Astrocyte of the cerebellum (primary cell): ENCODE measurements around the gene SIK1.
"Not testable (repeated sequence)": the region's sequence is repeated elsewhere in the genome, so short reads cannot be mapped to it uniquely, and the experiment has no call there.

Experiments
- DNase-seq: peaks from one replicate; pipeline ENCODE4 v3.0.0-alpha.2; 2011; ENCODE audit warnings: low read depth
- H3K4me3 ChIP-seq: 2 replicates; pipeline ENCODE4 v1.5.1; 2011; ENCODE audit warnings: mild to moderate bottlenecking, low read depth, low read length, moderate library complexity
- in situ Hi-C: cut with HindIII; loops from 2 replicates; pipeline ENCODE4 v1.10.0; 2017; ENCODE audit warnings: low sequenced_read_pairs
- TF ChIP-seq, protein P1 (sequence below): IDR thresholded peaks from 2 replicates; pipeline ENCODE4 v1.5.1; 2012; ENCODE audit warnings: low read length, low read depth, moderate library complexity, mild to moderate bottlenecking; ENCODE audit errors: missing control alignments

Gene SIK1

DNA sequence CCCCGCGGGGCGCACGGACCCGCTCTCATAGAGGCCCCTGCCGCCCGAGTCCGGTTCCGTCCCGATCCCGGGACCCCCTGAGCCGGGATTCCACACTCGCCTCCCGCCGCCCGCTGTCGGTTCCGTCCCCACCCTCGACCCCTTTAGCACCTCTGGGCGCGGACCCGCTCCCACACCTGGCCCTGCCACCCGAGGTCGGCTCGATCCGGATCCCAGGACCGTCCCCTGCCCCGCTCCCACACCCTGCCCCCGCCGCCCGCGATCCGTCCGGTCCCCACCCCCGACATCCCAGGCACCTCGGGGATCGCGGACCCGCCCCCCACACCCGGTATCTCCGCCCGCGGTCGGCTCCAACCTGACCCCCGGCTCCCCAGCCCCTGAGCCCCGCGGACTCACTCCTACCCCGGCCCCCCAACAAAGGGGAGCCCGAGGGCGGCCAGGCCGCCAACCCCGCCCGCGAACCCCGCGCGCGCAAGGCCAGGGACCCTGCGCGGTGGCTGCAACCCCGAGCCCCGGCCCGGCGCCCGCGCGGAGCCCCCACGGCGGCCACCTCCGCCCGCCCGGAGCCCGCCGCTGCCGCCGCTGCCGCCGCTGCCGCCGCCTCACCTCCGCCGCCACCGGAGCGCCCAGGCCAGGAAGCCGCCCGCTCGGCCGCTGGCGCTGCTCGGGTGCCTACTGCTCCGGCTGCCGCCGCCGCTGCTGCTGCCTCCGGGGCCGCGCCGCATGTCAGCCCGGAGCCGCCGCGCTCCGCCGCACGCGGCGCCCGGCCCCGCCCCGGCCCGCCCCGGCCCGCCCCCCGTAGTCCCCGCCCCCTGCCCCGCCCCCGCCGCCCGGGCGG, at the start of gene SIK1:
TSS of gene SIK1 (minus strand) at position 728 of the 838 bp plus-strand sequence. CDS start 953 bp downstream, outside the sequence.
- not testable (repeated sequence) for DNase-seq

DNA sequence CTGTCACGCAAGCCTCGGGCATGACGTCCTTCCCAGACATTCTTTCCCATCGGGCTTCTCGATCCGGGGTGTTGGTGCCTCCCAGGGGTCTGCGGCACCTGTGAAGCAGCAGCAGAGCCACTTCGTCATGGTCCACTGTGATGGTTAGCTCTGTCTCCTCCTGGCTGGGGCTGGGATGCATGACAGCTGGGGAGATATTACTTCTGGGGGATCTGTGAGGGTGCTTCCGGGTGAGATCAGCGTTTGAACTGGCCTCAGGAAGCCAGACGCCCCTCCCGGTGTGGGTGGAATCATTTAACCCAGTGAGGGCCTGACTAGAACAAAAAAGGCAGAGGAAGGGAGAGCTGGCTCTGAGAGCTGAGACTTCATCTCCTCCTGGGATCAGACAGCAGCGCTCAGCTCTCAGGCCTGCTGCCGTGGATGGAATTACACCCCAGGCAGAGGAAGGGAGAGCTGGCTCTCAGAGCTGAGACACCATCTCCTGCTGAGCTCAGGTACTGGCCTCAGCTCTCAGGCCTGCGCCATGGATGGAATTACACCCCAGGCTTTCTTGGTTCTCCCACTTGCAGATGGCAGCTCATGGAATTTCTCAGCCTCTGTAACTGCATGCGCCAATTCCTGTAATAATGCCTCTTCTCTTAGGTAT, 44.8 kb upstream of the SIK1 start:
- in situ Hi-C loops: not testable (repeated sequence)

More for the DNA sequence above, at the start of gene SIK1:
- in situ Hi-C loops, H3K4me3 ChIP-seq: not testable (repeated sequence)

DNA sequence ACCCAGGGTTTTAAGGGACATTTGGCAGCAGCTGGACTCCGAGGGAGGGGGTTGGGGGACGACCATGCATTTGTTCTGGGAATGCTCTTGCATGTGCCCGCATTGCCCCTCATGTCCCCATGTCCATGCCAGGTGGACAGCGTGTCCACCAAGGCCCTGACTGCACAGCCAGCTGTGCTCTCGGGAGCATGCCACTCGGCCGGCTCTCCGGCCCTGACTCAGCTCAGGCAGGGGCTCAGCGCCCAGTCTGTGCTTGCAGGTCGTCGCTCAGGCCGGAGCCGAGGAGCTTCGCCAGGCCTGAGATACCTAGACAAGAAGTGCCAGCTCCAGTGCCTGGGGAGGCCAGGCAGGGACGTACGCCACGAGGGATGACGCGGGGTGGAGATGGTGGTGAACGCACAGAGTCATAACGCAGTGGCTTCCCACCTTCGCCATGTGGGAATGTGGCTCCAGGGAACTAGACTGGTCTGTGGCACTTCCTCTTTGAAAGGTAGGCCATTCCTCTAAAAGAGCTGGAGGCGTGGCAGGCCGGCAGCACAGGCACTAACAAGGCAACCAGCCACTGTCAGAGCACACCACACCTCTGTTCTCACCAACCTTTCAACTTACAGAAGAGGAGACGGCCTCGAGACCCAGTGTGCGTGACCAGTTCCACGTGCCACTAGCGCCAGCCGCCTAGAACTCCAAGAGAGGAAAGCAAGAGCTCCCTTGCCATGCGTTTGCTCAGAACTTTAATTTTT, 43.0 kb upstream of the SIK1 start:
- in situ Hi-C loops, DNase-seq, H3K4me3 ChIP-seq: not testable (repeated sequence)

More for the DNA sequence above, 44.8 kb upstream of the SIK1 start:
- DNase-seq, H3K4me3 ChIP-seq: not testable (repeated sequence)

DNA sequence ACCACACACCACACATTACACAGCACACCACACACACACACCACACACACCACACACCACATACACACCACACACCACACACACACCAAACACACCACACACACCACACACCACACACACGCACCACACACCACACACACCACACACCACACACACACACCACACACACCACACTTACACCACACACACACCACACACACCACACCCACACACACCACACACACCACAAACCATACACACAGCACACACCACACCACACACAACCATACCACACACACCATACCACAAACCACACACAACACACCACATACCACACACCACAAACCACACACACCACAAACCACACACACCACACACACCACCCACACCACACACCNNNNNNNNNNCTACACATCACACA, 40.9 kb upstream of the SIK1 start:
- TF ChIP-seq, protein P1, sequence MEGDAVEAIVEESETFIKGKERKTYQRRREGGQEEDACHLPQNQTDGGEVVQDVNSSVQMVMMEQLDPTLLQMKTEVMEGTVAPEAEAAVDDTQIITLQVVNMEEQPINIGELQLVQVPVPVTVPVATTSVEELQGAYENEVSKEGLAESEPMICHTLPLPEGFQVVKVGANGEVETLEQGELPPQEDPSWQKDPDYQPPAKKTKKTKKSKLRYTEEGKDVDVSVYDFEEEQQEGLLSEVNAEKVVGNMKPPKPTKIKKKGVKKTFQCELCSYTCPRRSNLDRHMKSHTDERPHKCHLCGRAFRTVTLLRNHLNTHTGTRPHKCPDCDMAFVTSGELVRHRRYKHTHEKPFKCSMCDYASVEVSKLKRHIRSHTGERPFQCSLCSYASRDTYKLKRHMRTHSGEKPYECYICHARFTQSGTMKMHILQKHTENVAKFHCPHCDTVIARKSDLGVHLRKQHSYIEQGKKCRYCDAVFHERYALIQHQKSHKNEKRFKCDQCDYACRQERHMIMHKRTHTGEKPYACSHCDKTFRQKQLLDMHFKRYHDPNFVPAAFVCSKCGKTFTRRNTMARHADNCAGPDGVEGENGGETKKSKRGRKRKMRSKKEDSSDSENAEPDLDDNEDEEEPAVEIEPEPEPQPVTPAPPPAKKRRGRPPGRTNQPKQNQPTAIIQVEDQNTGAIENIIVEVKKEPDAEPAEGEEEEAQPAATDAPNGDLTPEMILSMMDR: no peak
- no peak overlapping the region for H3K4me3 ChIP-seq
- in situ Hi-C loops: no loop called here
- no peak for DNase-seq

DNA sequence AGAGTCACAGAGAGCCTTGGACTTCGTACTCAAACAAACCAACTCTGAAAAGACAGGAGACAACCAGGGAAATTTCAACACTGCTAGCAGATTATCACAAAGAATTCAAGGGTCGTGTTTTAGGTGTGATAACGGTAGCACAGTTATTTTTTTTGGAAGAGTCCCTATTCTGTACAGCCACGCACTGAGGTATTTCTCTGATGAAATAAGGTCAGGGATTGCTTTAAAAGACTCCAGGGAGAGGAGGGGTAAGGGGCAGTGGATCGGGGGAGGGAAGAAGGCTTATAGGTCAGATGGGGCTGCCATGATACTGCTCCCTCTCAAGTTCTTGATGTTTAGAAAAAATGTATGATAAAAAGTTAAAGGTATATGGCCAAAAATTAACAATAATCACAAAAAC, 38.2 kb upstream of the SIK1 start:
- in situ Hi-C loops, H3K4me3 ChIP-seq, DNase-seq: not testable (repeated sequence)

DNA sequence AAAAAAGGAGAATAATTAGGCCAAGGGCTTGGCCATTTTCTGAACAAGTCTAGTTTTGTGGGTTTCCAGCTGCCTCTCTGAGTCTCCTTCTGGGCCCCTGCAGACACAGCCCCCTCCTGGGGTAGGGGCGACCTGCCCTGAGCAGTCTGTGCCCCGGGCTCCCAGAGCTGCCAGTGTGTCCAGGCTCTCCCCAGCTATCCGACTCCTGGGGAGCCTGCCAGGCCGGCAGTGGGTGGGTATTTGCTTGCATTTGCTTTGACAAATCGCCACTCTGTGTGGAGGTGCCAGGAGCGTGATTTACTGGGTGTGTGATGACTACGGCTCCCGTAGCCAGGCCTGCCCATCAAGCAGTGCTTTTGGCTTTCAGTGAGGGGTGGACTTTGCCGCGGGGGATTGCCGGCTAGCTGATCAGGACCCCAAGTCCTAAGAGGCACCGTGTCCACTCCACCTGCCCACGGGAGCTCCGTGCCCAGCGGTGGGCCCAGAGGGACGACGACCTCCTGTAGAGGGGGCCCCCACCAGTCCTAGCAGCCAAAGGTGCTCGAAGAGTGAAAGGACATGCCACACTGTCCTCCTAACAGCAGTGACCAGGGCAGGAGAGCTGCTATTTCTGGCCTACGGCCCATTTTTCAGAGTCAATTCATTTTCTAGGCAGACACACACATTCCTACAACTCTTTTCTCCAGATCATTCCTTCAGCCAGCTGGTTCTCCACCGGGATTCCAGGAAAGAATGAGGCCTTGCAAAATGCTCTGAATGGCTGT, 36.7 kb upstream of the SIK1 start:
- H3K4me3 ChIP-seq, in situ Hi-C loops, DNase-seq: not testable (repeated sequence)

DNA sequence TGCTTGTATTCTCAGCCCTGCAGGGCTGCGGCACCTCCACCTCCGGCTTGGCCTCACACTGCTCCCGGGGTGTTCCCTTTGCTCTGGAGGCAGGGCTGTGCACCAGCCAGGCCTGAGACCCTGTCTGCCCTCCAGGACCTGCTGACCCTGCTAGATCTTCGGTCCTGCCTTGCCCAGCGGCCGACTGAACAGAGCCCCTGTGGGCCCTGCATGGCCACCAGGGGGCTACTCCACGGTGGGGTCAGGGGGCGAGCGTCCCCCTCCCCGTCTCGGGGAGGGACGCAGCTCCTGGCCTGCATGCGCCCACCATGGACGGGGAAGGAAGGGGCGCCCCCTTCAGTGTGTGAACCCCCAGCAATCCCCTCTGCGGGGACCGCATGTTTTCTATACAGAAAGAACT, 36.0 kb upstream of the SIK1 start:
- in situ Hi-C loops, H3K4me3 ChIP-seq, DNase-seq: not testable (repeated sequence)

DNA sequence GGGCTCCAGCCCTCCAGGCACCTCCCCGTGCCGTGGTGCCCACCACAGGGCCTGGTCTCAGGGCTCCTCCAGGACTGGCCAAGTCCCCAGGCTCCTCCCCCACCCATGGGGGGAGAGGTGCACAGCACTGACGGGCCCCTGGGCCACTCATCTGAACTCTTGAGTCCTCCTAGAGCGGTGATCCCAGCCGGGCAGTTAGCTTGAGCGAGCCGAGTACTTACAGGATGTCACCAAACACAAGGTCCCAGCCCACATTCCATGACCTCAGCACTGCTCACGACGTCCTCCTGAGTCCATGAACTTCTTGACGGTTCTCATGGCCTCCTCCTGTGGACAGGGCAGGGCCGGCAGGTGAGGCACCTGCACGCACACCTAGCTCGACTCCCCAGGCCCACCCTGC, 33.5 kb upstream of the SIK1 start:
- in situ Hi-C loops, H3K4me3 ChIP-seq, DNase-seq: not testable (repeated sequence)

DNA sequence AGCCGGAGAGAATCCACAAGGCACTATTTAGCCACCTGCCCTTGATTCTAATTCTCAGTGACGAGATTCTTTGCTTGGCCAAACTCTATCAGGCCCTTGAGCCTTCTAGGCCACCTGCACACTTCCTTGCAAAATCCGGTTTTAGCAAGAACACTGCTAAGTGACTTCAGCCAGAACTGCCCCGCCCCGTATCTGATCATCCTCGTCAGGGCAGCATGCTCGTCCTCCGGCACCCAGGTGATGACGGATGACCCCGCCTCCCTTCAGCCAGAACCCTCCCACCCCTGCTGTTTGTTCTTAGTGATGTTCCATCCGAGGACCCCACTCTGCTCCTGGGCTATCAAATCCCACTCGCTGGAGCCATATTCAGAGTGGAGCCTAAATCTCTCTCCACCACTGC, 32.1 kb upstream of the SIK1 start:
- DNase-seq, H3K4me3 ChIP-seq, in situ Hi-C loops: not testable (repeated sequence)

DNA sequence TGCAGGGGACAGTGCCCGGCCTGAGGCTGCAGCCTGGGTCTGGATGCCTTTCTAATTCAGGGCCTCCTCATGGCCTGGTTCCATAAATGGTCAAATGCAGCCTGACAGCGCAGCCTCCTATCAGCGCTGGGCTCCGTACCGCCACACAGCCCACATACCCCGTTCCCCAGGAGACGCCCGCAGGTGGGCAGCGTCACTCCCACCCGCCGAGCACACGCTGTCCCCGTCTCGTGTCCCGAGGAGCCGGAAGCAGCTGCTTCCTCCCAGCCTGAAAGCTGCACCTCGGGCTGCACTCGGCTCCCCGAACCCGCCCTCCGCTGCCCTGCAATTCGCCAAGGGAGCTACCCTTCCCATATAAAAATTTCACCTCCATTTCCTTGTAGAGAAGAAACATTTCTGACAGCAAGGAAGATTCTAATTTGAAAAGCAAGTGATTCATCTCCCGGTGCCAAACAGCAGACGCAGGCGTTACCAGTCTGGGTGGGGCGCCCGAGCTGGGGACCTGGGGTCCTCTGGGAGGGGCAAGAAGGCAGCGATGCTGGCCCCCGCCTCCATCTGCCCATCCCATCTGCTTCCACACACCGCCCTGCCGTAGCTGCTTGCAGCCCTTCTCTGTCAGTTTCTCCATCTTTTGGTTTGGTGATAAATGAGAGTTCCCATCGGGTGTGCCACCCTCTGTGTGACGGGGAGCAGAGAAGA, 29.8 kb upstream of the SIK1 start:
- DNase-seq, H3K4me3 ChIP-seq, in situ Hi-C loops: not testable (repeated sequence)

DNA sequence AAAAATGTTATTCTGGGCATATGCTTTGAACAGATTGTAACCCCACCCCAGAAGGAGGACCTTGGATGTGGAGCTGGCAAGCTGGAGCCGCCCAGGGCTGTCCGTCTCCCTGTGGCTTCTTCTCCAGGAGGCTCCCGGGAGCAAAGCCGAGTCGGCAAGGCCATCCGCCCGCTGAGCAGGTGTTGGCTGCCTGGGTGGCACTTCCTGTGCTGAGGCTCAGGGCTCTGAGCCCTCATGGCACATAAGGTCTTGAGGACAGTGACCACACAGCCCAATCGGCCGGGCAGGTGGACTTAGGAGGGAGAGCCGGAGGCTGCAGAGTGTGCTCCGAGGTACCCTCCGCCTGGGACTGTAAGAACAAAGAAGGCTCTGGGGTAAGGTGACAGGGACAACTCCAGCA, 28.8 kb upstream of the SIK1 start:
- DNase-seq, in situ Hi-C loops, H3K4me3 ChIP-seq: not testable (repeated sequence)

DNA sequence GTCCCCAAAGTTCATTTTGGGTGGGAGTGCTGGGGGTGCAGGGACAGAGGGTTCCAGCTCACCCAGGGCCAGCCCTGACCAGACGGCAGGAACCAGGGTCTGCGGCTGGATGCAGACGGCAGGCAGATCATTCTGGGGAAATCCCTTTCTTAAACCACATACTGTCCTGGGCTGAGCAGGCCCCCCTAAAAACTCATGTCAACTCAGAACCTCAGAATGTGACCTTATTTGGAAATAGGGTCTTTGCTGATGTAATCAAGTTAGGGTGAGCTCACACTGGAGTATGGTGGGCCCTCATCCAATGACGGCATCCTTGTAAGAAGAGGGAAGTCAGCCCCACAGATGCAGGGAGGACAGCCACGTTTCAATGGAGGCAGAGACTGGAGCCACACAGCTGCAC, 27.2 kb upstream of the SIK1 start:
- in situ Hi-C loops, DNase-seq, H3K4me3 ChIP-seq: not testable (repeated sequence)

DNA sequence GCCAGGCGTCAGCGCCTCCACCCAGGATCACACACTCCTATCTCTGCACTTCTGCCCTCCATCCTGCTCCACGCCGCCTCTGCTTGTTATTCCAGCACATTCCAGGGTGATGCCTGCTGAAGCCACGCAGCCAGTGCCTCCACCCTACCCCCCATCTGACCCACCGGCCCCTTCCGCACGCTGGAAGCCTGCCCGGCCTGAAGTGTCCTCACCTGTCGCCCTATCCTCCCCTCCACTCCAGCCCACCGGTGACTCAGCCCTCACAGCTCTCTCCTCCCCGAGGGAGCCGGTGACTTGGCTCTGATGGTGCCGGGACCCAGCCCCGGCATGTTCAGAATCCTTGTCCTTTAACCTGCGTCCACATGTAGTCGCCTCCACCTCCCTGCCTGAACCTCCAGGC, 24.9 kb upstream of the SIK1 start:
- in situ Hi-C loops, H3K4me3 ChIP-seq, DNase-seq: not testable (repeated sequence)

DNA sequence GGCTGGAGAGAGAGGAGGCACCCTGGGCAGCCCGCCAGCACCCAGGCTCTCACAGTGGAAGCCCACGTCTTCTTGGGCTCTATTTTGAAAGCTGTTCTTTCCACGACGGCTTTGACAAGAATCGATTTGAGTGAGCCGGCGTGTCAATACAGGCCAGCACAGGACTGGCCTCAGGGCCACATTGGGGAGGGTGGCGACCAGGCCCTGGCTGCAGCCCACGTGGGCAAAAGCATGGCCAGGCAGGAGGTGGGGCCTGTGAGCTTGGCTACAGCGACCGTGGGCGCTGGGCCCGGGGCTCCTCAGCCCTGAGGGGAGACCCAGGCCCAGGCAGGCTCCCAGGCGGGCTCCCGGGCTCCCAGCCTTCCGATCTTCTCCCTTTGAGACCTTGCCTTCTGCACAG, 23.4 kb upstream of the SIK1 start:
- DNase-seq, in situ Hi-C loops, H3K4me3 ChIP-seq: not testable (repeated sequence)

DNA sequence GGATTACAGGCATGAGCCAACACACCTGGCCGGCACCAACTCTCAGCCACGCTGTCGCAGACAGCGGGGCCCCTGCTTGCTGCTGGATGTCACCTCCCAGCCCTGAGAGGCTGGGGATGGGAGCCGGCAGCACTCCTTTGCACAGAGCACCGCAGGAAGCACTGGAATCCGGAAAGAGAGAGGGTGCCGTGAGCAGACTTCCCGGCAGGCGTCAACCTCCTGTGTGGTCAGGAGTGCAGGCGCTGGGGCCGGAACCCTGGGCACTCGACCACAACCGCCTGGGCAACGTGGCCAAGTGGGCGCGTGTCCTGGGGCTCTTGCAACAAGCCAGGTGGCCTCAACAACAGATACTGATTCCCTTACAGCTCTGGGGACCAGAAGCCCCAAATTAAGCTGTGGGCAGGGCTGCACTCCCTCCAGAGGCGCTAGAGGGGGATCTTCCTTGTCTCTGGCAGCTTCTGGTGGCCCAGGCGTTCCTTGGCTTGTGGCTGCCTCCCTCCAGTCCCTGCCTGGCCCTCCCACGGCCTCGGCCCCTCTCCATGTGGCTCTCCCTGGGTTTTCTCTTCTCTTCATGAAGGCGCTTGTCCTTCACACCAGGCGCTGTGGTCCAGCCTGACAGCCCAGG, 20.5 kb upstream of the SIK1 start:
- DNase-seq, in situ Hi-C loops, H3K4me3 ChIP-seq: not testable (repeated sequence)
